Measurements from ENCODE around the gene ZSWIM6. TPM values are rescaled to one million over a fixed set of nuclear protein-coding genes. Genes with fewer than 3 reads are reported as not detected.

The ZSWIM6 gene
- polyA plus RNA-seq, 1 of the 3 experiments (the other 2 are of a cell fraction) = 7.4 TPM

GRCh38 chr5:61491861-61492260 is 159.8 kb downstream of the ZSWIM6 start:
- 100% methylated on average over 1 of the region's 1 CpG for WGBS (ENCODE audit: low lambda C conversion rate)
- H3K27me3 ChIP-seq (ENCODE audit: insufficient read depth) = no peaks in the 10 kb centered on the region
- peaks cover 40% of the 10 kb centered on the region for H3K79me2 ChIP-seq (ENCODE audit: insufficient read depth)
- no peak overlapping the region for H3K27ac ChIP-seq (ENCODE audit: low read depth in 2 of 2, low read length in 1 of 2)
- no peaks in the 10 kb centered on the region for H3K9me2 ChIP-seq
- H3K36me3 ChIP-seq (replicated peaks in 1 of 2; ENCODE audit: control insufficient read depth in 1 of 2, insufficient read depth in 2 of 2, low read length in 1 of 2) = peaks cover 17% of the 10 kb centered on the region in 2 experiments
- H4K20me1 ChIP-seq (ENCODE audit: insufficient read depth) = no peaks in the 10 kb centered on the region
- no peak overlapping the region for H2AFZ ChIP-seq (ENCODE audit: low read depth)
- H3K9me3 ChIP-seq = no peaks in the 10 kb centered on the region
- TF ChIP-seq RAD21 (IDR thresholded peaks at IDR 0.05; ENCODE audit: low read length) = no peak
- no peak for TF ChIP-seq ELF1 (IDR thresholded peaks at IDR 0.05)
- no peak for DNase-seq
- ChIA-PET POLR2A (no interaction called here), CTCF (no interaction called here)
- no peak overlapping the region for H3K4me2 ChIP-seq
- no peak overlapping the region for H3K9ac ChIP-seq
- peaks cover 0 to 11% of the 10 kb centered on the region in 2 experiments; a peak in 3 of 4 replicates for H3K4me1 ChIP-seq (ENCODE audit: control insufficient read depth in 1 of 2, insufficient read depth in 2 of 2, low read depth in 1 of 2, low read length in 1 of 2)
- no peak overlapping the region for H3K4me3 ChIP-seq (ENCODE audit: low read depth in 2 of 2, low read length in 1 of 2)
- no peaks in the 10 kb centered on the region for H3F3A ChIP-seq (replicated peaks; ENCODE audit: insufficient read depth)

GRCh38 chr5:61493973-61494372 is 161.9 kb downstream of the ZSWIM6 start:
- POLR2A ChIA-PET = no interaction called here
- H3K9me2 ChIP-seq = no peaks in the 10 kb centered on the region

More at GRCh38 chr5:61493973-61494372, 161.9 kb downstream of the ZSWIM6 start:
- Histone ChIP-seq H3K27me3 (ENCODE audit: insufficient read depth) (no peaks in the 10 kb centered on the region), H2AFZ (ENCODE audit: low read depth) (no peak overlapping the region), H3K4me1 (ENCODE audit: control insufficient read depth in 1 of 2, insufficient read depth in 2 of 2, low read depth in 1 of 2, low read length in 1 of 2) (peaks cover 0 to 25% of the 10 kb centered on the region in 2 experiments; a peak in 3 of 4 replicates), H3K36me3 (replicated peaks in 1 of 2; ENCODE audit: control insufficient read depth in 1 of 2, insufficient read depth in 2 of 2, low read length in 1 of 2) (peaks cover 17 to 20% of the 10 kb centered on the region in 2 experiments), H3K9ac (no peak overlapping the region), H4K20me1 (ENCODE audit: insufficient read depth) (0 out of 2 replicates have a peak, but pooled peaks cover 3% of the 10 kb centered on the region), H3K9me3 (no peaks in the 10 kb centered on the region), H3K27ac (ENCODE audit: low read depth in 2 of 2, low read length in 1 of 2) (no peak overlapping the region), H3K4me2 (no peak overlapping the region), H3K79me2 (ENCODE audit: insufficient read depth) (peaks cover 19% of the 10 kb centered on the region), H3K4me3 (ENCODE audit: low read depth in 2 of 2, low read length in 1 of 2) (no peak overlapping the region), H3F3A (replicated peaks; ENCODE audit: insufficient read depth) (no peaks in the 10 kb centered on the region)
- no peak for DNase-seq
- TF ChIP-seq, protein P1, sequence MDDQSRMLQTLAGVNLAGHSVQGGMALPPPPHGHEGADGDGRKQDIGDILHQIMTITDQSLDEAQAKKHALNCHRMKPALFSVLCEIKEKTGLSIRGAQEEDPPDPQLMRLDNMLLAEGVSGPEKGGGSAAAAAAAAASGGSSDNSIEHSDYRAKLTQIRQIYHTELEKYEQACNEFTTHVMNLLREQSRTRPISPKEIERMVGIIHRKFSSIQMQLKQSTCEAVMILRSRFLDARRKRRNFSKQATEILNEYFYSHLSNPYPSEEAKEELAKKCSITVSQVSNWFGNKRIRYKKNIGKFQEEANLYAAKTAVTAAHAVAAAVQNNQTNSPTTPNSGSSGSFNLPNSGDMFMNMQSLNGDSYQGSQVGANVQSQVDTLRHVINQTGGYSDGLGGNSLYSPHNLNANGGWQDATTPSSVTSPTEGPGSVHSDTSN (IDR thresholded peaks at IDR 0.05) = no peak
- TF ChIP-seq ZBTB33 (IDR thresholded peaks at IDR 0.05; ENCODE audit: borderline replicate concordance, low read depth) (no peak), GABPA (IDR thresholded peaks at IDR 0.05; ENCODE audit: low read depth) (no peak), TAF1 (IDR thresholded peaks at IDR 0.05; ENCODE audit: borderline replicate concordance, low read depth, low read length) (no peak), RFX5 (IDR thresholded peaks at IDR 0.05; ENCODE audit: low read length) (no peak), ELF1 (IDR thresholded peaks at IDR 0.05) (no peak), TCF12 (IDR thresholded peaks at IDR 0.05) (no peak), MEF2A (IDR thresholded peaks at IDR 0.05; ENCODE audit: borderline replicate concordance, low read depth) (no peak), RCOR1 (IDR thresholded peaks at IDR 0.05; ENCODE audit: low read length) (no peak), EZH2phosphoT487 (IDR thresholded peaks at IDR 0.05; ENCODE audit: borderline replicate concordance, low read depth) (no peak), USF2 (IDR thresholded peaks at IDR 0.05; ENCODE audit: borderline replicate concordance, low read depth, low read length) (no peak), FOSL2 (IDR thresholded peaks at IDR 0.05; ENCODE audit: borderline replicate concordance, low read depth) (no peak), FOXM1 (IDR thresholded peaks at IDR 0.05; ENCODE audit: low read depth) (no peak), NFIC (IDR thresholded peaks at IDR 0.05; ENCODE audit: borderline replicate concordance) (no peak), MXI1 (IDR thresholded peaks at IDR 0.05; ENCODE audit: low read depth, low read length) (no peak), POLR2AphosphoS5 (IDR thresholded peaks at IDR 0.05; ENCODE audit: low read depth, low read length) (no peak)
- TF ChIP-seq, protein P2, sequence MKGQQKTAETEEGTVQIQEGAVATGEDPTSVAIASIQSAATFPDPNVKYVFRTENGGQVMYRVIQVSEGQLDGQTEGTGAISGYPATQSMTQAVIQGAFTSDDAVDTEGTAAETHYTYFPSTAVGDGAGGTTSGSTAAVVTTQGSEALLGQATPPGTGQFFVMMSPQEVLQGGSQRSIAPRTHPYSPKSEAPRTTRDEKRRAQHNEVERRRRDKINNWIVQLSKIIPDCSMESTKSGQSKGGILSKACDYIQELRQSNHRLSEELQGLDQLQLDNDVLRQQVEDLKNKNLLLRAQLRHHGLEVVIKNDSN (IDR thresholded peaks at IDR 0.05; ENCODE audit: borderline replicate concordance, low read depth) = no peak
- TF ChIP-seq, protein P3, sequence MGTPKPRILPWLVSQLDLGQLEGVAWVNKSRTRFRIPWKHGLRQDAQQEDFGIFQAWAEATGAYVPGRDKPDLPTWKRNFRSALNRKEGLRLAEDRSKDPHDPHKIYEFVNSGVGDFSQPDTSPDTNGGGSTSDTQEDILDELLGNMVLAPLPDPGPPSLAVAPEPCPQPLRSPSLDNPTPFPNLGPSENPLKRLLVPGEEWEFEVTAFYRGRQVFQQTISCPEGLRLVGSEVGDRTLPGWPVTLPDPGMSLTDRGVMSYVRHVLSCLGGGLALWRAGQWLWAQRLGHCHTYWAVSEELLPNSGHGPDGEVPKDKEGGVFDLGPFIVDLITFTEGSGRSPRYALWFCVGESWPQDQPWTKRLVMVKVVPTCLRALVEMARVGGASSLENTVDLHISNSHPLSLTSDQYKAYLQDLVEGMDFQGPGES (IDR thresholded peaks at IDR 0.05; ENCODE audit: low read depth, low read length) = no peak
- 87% methylated on average over 7 of the region's 7 CpGs for WGBS (ENCODE audit: low lambda C conversion rate)
- CTCF ChIA-PET = no interaction called here

Measured in SK-N-SH (cell line).